NCI-H1105 (cell line): ENCODE data around the gene MMD.
"Not testable (repeated sequence)": the region's sequence is repeated elsewhere in the genome, so short reads cannot be mapped to it uniquely, and the experiment has no call there.

Experiments used
- DNase-seq: peaks from one replicate; lab custom pipeline; 2025; lab: John Stamatoyannopoulos, UW

Gene MMD

GRCh38 chr17:55421179-55421934 lies at the start of gene MMD:
Gene MMD, minus strand, starts transcription at chr17:55421835. Its CDS starts 140 bp downstream, at chr17:55421695.
- DNase-seq, result no peak

- DNase-seq, result no peak
Measured at GRCh38 chr17:55466671-55467070, 45.0 kb upstream of the MMD start.

- DNase-seq, result not testable (repeated sequence)
Measured at GRCh38 chr17:55465771-55466170, 44.1 kb upstream of the MMD start.

GRCh38 chr17:55463600-55463999 lies 42.0 kb upstream of the MMD start:
- no peak for DNase-seq

- no peak for DNase-seq
Measured at GRCh38 chr17:55462711-55463110, 41.1 kb upstream of the MMD start.

GRCh38 chr17:55462234-55462633 lies 40.6 kb upstream of the MMD start:
- no peak for DNase-seq

GRCh38 chr17:55458978-55459377 lies 37.3 kb upstream of the MMD start:
- no peak for DNase-seq

- no peak for DNase-seq
Measured at GRCh38 chr17:55458287-55458900, 36.8 kb upstream of the MMD start.

- DNase-seq, result no peak
Measured at GRCh38 chr17:55456307-55457240, 34.9 kb upstream of the MMD start.

- no peak for DNase-seq
Measured at GRCh38 chr17:55454906-55455474, 33.4 kb upstream of the MMD start.

GRCh38 chr17:55453839-55454557 lies 32.4 kb upstream of the MMD start:
- DNase-seq, result no peak

GRCh38 chr17:55452139-55452790 lies 30.6 kb upstream of the MMD start:
- DNase-seq, result no peak

GRCh38 chr17:55451758-55452138 lies 30.1 kb upstream of the MMD start:
- DNase-seq, result no peak

GRCh38 chr17:55451203-55451641 lies 29.6 kb upstream of the MMD start:
- DNase-seq, result no peak

- DNase-seq, result no peak
Measured at GRCh38 chr17:55450232-55450825, 28.7 kb upstream of the MMD start.

- DNase-seq, result no peak
Measured at GRCh38 chr17:55448681-55449080, 27.0 kb upstream of the MMD start.

GRCh38 chr17:55446581-55447205 lies 25.1 kb upstream of the MMD start:
- DNase-seq, result no peak

- not testable (repeated sequence) for DNase-seq
Measured at GRCh38 chr17:55446004-55446403, 24.4 kb upstream of the MMD start.

- no peak for DNase-seq
Measured at GRCh38 chr17:55444471-55445441, 23.1 kb upstream of the MMD start.
